Inferior parietal cortex (tissue), 1 donor: ENCODE measurements around the gene TIMELESS.
"Not testable (repeated sequence)": the region's sequence is repeated elsewhere in the genome, so short reads cannot be mapped to it uniquely, and the experiment has no call there.

Source experiments
- DNase-seq: peaks from one replicate; pipeline ENCODE4 v3.0.0-alpha.2; 2016; ENCODE audit errors: extremely low spot score

The TIMELESS gene

GRCh38 chr12:56404227-56404626, 45.0 kb downstream of the TIMELESS start:
- DNase-seq: not testable (repeated sequence)

- DNase-seq: not testable (repeated sequence)
Measured at GRCh38 chr12:56401612-56402011, 47.6 kb downstream of the TIMELESS start.

GRCh38 chr12:56401125-56401524, 48.1 kb downstream of the TIMELESS start:
- not testable (repeated sequence) for DNase-seq

- not testable (repeated sequence) for DNase-seq
Measured at GRCh38 chr12:56399466-56399865, 49.8 kb downstream of the TIMELESS start.

DNA sequence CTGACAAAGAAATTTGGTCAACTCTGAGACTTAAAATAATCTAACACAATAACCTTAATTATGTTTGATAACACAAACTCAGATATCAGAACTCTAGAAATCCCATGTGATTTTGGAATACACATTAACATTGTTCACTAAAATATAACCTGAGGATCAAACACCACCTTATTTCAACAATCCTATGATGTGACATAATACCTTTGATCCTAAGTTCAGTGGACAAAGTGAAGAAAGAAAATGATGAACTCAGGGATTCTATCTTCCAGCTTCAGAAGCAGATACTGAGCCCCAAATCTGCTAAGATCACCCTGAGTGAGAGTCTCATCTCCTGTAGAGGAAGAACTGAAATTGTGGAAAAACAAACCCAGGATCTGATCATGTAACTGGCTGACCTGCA, 50.9 kb downstream of the TIMELESS start:
- DNase-seq: no peak

DNA sequence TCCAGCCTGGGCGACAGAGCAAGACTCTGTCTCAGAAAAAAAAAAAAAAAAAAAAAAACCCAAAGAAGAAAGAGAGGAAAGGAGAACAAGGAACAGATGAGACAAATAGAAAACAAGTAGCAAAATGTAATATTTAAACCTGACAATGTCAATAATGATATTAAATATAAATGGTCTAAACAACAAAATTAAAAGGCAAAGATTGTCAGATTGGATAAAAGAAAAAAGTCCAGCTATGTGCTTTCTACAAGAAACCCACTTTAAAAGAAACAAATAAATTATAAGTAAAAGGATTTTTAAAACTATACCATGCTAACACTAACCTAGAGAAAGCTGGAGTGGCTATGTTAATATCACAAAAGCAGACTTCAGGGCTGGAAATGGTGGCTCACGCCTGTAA, 56.9 kb downstream of the TIMELESS start:
- DNase-seq: no peak

DNA sequence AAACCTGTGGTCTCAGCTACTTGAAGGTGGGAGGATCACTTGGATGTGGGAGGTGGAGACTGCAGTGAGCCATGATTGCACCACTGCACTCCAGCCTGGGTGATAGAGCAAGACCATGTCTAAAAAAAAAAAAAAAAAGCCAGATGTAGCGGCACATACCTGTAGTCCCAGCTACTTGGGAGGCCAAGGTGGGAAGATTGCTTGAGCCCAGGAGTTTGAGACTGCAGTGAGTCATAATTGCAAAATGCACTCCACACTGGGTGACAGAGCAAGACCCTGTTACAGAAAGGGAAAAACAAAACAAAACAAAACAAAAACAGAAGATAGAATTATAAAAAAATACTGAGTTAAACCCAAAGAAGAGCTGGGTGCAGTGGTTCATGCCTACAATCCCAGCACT, 57.5 kb downstream of the TIMELESS start:
- no peak for DNase-seq

DNA sequence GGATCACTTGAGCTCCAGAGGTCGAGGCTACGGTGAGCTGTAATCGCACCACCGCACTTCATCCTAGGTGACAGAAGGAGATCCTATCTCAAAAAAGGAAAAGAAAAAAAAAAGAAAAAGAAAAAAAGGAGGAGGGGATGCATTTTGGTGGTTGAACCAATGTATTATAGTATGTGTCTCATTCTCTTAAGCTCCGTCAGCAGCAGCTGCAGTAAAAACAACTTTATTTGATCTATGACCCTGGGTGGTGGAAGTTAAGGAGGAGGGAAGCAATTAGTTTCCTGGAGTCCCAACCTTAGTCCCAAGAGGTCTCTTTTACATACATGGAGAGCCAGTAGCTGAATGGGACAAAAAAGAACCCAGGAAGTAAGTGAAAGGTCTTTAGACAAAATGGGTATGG, 59.8 kb downstream of the TIMELESS start:
- DNase-seq: no peak

DNA sequence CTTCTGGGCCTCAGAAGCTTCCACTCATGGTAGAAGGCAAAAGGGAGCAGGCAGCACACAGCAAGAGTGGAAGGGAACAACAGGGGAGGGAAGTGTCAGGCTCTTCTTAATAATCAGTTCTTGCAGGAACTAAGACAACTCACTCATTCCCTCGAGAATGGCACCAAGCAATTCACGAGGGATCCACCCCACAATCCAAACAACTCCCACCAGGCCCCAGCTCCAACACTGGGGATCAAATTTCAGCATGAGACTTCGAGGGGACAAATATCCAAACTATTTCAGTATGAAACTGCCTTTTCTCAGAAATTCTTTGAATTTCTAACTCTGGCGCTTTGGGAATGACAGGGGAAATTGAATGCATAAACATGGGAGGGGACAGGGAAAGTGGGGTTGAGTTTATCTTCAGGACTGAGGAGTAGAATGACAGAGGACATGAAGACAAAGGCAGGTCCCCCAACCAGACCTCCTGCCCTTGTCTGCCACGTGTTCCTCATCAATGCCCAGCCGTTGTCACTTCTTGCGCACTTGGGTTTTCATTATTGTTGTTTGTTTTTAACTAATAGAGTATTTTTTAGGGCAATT, 62.0 kb downstream of the TIMELESS start:
- no peak for DNase-seq

- no peak for DNase-seq
Measured at GRCh38 chr12:56385873-56386272, 63.4 kb downstream of the TIMELESS start.

DNA sequence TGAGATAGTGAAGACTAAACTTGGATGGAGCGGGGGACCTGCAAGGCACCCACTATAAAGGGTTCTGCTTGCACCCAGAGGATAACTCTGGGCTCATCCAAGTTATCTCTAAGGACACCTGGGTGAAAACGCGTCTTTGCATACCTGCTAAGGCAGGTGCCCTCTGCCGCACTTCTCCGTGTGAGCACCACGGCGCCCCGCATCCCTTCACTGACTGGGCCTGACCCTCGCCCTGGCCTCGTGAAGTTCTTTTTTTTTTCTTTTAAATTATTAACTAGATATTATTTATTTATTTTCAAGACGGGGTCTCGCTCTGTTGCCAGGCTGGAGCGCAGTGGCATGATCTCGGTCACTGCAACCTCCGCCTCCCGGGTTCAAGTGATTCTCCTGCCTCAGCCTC, 66.6 kb downstream of the TIMELESS start:
- no peak for DNase-seq

- DNase-seq: no peak
Measured at GRCh38 chr12:56377989-56378316, 71.3 kb downstream of the TIMELESS start.

- no peak for DNase-seq
Measured at GRCh38 chr12:56377310-56377988, 71.8 kb downstream of the TIMELESS start.

DNA sequence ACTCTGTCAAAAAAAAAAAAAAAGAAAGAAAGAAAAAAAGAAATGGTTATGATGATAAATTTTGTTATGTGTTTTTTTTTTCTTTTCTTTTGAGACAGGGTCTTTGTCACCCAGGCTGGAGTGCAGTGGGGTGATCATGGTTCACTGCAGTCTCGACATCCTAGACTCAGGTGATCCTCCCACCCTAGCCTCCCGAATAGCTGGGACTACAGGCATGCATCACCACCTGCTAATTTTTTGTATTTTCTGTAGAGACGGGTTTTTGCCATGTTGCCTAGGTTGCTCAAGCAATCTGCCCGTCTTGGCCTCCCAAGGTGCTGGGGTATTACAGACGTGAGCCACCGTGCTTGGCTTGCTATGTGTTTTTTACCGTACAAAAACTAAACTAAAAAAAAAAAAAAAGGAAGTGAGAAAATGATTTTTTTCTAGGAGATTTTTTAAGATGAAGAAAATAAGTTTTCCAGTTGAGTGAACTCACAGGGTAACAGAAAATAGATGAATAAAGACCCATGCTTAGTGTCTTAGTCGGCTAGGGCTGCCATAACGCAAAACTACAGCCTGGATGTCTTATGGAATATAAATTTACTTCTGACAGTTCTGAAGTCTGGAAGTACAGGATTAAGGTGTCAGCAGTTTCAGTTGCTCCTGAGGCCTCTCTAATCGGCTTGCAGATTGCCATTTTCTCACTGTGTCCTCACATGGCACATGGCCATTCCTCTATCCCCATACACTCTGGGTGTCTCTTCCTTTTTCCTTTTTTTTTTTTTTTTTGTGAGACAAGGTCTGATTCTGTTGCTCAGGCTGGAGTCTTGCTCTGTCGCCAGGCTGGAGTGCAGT, 73.4 kb downstream of the TIMELESS start:
- DNase-seq: no peak

GRCh38 chr12:56374726-56375597, 74.3 kb downstream of the TIMELESS start:
- DNase-seq: no peak

DNA sequence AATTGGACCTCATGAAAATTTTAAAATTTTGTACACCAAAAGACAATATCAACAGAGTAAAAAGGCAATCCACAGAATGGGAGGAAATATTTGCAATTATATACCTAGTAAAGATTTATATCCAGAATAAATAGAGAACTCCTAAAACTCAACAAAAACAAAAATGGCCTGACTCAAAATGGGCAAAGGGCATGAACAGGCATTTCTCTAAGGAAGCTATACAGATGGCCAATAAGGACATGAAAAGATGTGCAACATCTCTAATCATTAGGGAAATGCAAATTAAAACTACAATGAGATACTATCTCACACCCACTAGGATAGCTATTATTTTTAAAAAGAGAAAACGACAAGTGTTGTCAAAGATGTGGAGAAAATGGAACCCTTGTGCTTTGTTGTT, 75.7 kb downstream of the TIMELESS start:
- DNase-seq: no peak

DNA sequence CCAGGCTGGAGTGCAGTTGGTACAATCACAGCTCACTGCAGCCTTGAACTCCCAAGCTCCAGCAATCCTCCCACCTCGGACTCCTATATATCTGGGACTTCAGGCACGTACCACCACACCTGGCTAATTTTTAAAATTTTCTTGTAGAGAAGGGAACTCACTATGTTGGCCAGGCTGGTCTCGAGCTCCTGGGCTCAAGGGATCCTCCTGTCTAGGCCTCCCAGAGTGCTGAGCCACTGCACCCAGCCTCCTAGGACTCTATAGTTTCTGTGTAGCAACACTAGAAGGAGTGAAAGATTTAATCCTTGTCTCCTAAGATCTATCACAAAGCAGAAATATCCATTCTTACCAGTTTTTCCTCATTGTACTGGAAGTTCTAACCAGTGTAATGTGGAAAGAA, 82.3 kb downstream of the TIMELESS start:
- no peak for DNase-seq
